Measurements from ENCODE around the gene CAMTA1.

The CAMTA1 gene

GRCh38 chr1:6872573-6873261 lies 87.5 kb downstream of the CAMTA1 start:
- TF ChIP-seq POLR2A (IDR thresholded peaks at IDR 0.05; ENCODE audit: low read length) (no peak), GATA1 (IDR thresholded peaks at IDR 0.05; ENCODE audit: low read depth, low read length) (no peak)
- DNase-seq, result no peak

- TF ChIP-seq POLR2A (IDR thresholded peaks at IDR 0.05; ENCODE audit: low read length) (no peak), GATA1 (IDR thresholded peaks at IDR 0.05; ENCODE audit: low read depth, low read length) (no peak)
- DNase-seq, result no peak
These were observed 88.2 kb downstream of the CAMTA1 start for GRCh38 chr1:6873298-6874015.

- DNase-seq, result no peak
- TF ChIP-seq POLR2A (IDR thresholded peaks at IDR 0.05; ENCODE audit: low read length), result no peak
- no peak for TF ChIP-seq GATA1 (IDR thresholded peaks at IDR 0.05; ENCODE audit: low read depth, low read length)
These were observed 89.0 kb downstream of the CAMTA1 start for GRCh38 chr1:6874298-6874697.

GRCh38 chr1:6880951-6881690 lies 95.9 kb downstream of the CAMTA1 start:
- no peak for DNase-seq
- TF ChIP-seq GATA1 (IDR thresholded peaks at IDR 0.05; ENCODE audit: low read depth, low read length) (no peak), POLR2A (IDR thresholded peaks at IDR 0.05; ENCODE audit: low read length) (no peak)

- no peak for DNase-seq
- TF ChIP-seq POLR2A (IDR thresholded peaks at IDR 0.05; ENCODE audit: low read length) (no peak), GATA1 (IDR thresholded peaks at IDR 0.05; ENCODE audit: low read depth, low read length) (no peak)
These were observed 97.2 kb downstream of the CAMTA1 start for GRCh38 chr1:6882414-6882813.

- DNase-seq, result no peak
- TF ChIP-seq POLR2A (IDR thresholded peaks at IDR 0.05; ENCODE audit: low read length), result no peak
- no peak for TF ChIP-seq GATA1 (IDR thresholded peaks at IDR 0.05; ENCODE audit: low read depth, low read length)
These were observed 99.4 kb downstream of the CAMTA1 start for GRCh38 chr1:6884652-6885153.

GRCh38 chr1:6885426-6885825 lies 100.2 kb downstream of the CAMTA1 start:
- TF ChIP-seq GATA1 (IDR thresholded peaks at IDR 0.05; ENCODE audit: low read depth, low read length), result no peak
- no peak for TF ChIP-seq POLR2A (IDR thresholded peaks at IDR 0.05; ENCODE audit: low read length)
- no peak for DNase-seq

- no peak for DNase-seq
- no peak for TF ChIP-seq GATA1 (IDR thresholded peaks at IDR 0.05; ENCODE audit: low read depth, low read length)
- TF ChIP-seq POLR2A (IDR thresholded peaks at IDR 0.05; ENCODE audit: low read length), result no peak
These were observed 101.3 kb downstream of the CAMTA1 start for GRCh38 chr1:6886523-6886922.

GRCh38 chr1:6888268-6888667 lies 103.0 kb downstream of the CAMTA1 start:
- DNase-seq, result no peak
- TF ChIP-seq GATA1 (IDR thresholded peaks at IDR 0.05; ENCODE audit: low read depth, low read length) (no peak), POLR2A (IDR thresholded peaks at IDR 0.05; ENCODE audit: low read length) (no peak)

- DNase-seq, result no peak
- TF ChIP-seq GATA1 (IDR thresholded peaks at IDR 0.05; ENCODE audit: low read depth, low read length) (no peak), POLR2A (IDR thresholded peaks at IDR 0.05; ENCODE audit: low read length) (no peak)
These were observed 103.6 kb downstream of the CAMTA1 start for GRCh38 chr1:6888870-6889269.

- DNase-seq, result peak; percentile 46 to 68
- TF ChIP-seq GATA1 (IDR thresholded peaks at IDR 0.05; ENCODE audit: low read depth, low read length) (no peak), POLR2A (IDR thresholded peaks at IDR 0.05; ENCODE audit: low read length) (no peak)
These were observed 104.7 kb downstream of the CAMTA1 start for GRCh38 chr1:6889875-6890480.

GRCh38 chr1:6890686-6891085 lies 105.4 kb downstream of the CAMTA1 start:
- TF ChIP-seq POLR2A (IDR thresholded peaks at IDR 0.05; ENCODE audit: low read length), result no peak
- no peak for TF ChIP-seq GATA1 (IDR thresholded peaks at IDR 0.05; ENCODE audit: low read depth, low read length)
- DNase-seq, result no peak

GRCh38 chr1:6891781-6892579 lies 106.7 kb downstream of the CAMTA1 start:
- TF ChIP-seq GATA1 (IDR thresholded peaks at IDR 0.05; ENCODE audit: low read depth, low read length) (no peak), POLR2A (IDR thresholded peaks at IDR 0.05; ENCODE audit: low read length) (no peak)

More at GRCh38 chr1:6891781-6892579, 106.7 kb downstream of the CAMTA1 start:
- DNase-seq, result no peak

Measured in erythroblast (primary cell).